ENCODE measurements around the gene ADAMTSL1.

DNA sequence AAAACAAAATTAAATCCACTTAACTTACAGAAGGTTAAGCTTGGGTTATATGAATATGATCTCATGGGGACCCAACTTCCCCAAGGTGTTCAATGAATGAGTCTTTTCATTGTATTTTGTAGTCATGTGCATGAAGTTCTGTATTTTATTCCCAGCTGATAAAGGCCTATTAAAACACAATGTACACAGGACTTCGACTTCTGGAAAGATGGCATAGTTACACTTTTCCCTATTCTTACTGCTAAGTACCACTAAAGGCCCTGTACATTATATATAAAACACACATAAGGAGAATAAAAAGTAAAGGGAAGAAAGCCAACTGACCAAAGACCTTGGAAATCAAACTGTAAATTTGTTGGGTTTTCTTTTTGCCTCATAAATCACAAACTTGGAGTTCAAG, 336.6 kb downstream of the ADAMTSL1 start:
- TF ChIP-seq, protein P1, sequence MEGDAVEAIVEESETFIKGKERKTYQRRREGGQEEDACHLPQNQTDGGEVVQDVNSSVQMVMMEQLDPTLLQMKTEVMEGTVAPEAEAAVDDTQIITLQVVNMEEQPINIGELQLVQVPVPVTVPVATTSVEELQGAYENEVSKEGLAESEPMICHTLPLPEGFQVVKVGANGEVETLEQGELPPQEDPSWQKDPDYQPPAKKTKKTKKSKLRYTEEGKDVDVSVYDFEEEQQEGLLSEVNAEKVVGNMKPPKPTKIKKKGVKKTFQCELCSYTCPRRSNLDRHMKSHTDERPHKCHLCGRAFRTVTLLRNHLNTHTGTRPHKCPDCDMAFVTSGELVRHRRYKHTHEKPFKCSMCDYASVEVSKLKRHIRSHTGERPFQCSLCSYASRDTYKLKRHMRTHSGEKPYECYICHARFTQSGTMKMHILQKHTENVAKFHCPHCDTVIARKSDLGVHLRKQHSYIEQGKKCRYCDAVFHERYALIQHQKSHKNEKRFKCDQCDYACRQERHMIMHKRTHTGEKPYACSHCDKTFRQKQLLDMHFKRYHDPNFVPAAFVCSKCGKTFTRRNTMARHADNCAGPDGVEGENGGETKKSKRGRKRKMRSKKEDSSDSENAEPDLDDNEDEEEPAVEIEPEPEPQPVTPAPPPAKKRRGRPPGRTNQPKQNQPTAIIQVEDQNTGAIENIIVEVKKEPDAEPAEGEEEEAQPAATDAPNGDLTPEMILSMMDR (IDR thresholded peaks at IDR 0.05) = no peak
- TF ChIP-seq POLR2A (IDR thresholded peaks at IDR 0.05) (no peak), EP300 (IDR thresholded peaks at IDR 0.05) (no peak)

Measured in stomach (tissue), 4 donors.